HG02798 (cell line): Measurements from ENCODE around the gene ADCY5.

Source experiments
- ATAC-seq: cut with Tn5 transposase; IDR thresholded peaks from one replicate; pipeline ENCODE4 v1.9.1; 2021; ENCODE audit warnings: mild to moderate bottlenecking; ENCODE audit not compliant: unreplicated experiment, poor library complexity

ADCY5 gene

GRCh38 chr3:123313889-123314288 lies 135.0 kb downstream of the ADCY5 start:
- ATAC-seq = no peak

- ATAC-seq = no peak
These were observed 136.3 kb downstream of the ADCY5 start for GRCh38 chr3:123312331-123313265.

- ATAC-seq = no peak
These were observed 137.7 kb downstream of the ADCY5 start for GRCh38 chr3:123311201-123311600.

- no peak for ATAC-seq
These were observed 138.1 kb downstream of the ADCY5 start for GRCh38 chr3:123310741-123311140.

GRCh38 chr3:123310186-123310585 lies 138.7 kb downstream of the ADCY5 start:
- ATAC-seq = no peak

GRCh38 chr3:123307064-123307463 lies 141.8 kb downstream of the ADCY5 start:
- ATAC-seq = no peak

GRCh38 chr3:123305192-123305591 lies 143.7 kb downstream of the ADCY5 start:
- ATAC-seq = no peak

GRCh38 chr3:123303976-123304560 lies 144.8 kb downstream of the ADCY5 start:
- ATAC-seq = no peak

- no peak for ATAC-seq
These were observed 145.9 kb downstream of the ADCY5 start for GRCh38 chr3:123302961-123303360.

GRCh38 chr3:123301331-123302184 lies 147.3 kb downstream of the ADCY5 start:
- no peak for ATAC-seq

GRCh38 chr3:123300583-123300982 lies 148.3 kb downstream of the ADCY5 start:
- no peak for ATAC-seq

GRCh38 chr3:123300056-123300455 lies 148.8 kb downstream of the ADCY5 start:
- no peak for ATAC-seq

- no peak for ATAC-seq
These were observed 149.3 kb downstream of the ADCY5 start for GRCh38 chr3:123299581-123299980.

- no peak for ATAC-seq
These were observed 150.0 kb downstream of the ADCY5 start for GRCh38 chr3:123298903-123299302.

- ATAC-seq = no peak
These were observed 151.3 kb downstream of the ADCY5 start for GRCh38 chr3:123297627-123297899.

GRCh38 chr3:123296836-123297626 lies 151.9 kb downstream of the ADCY5 start:
- no peak for ATAC-seq

GRCh38 chr3:123296261-123296660 lies 152.6 kb downstream of the ADCY5 start:
- no peak for ATAC-seq

- no peak for ATAC-seq
These were observed 153.0 kb downstream of the ADCY5 start for GRCh38 chr3:123295901-123296250.

- ATAC-seq = no peak
These were observed 153.6 kb downstream of the ADCY5 start for GRCh38 chr3:123295171-123295900.
